WTC11 (cell line): ENCODE data around the gene ADK. TPM values are rescaled to one million over a fixed set of nuclear protein-coding genes. Genes with fewer than 3 reads are reported as not detected.

Source experiments
- ATAC-seq: fragments of 200-7000 bp; cut with Tn5 transposase; 2 replicates; pipeline ENCODE4 v1.10.0; 2021; ENCODE audit warnings: mild to moderate bottlenecking, moderate library complexity
- CTCF ChIA-PET: fragments of 300-600 bp; sonication (Branson Sonifier 250); formaldehyde crosslinking; loops from one replicate; lab custom pipeline; 2021; ENCODE audit warnings: antibody characterized with exemption; lab: Charles Lee
- POLR2A ChIA-PET: fragments of 350-600 bp; sonication (Branson Sonifier 250); formaldehyde crosslinking; loops from one replicate; lab custom pipeline; 2021; ENCODE audit warnings: antibody characterized with exemption; lab: Charles Lee
- DNase-seq: peaks from one replicate; pipeline ENCODE4 v3.0.0; 2021; ENCODE audit warnings: low spot score
- H3K27ac Mint-ChIP-seq: 2 replicates; pipeline ENCODE4 v1.8.0; 2021; ENCODE audit warnings: mixed read lengths
- H3K27me3 Mint-ChIP-seq: 2 replicates; pipeline ENCODE4 v1.8.0; 2021; ENCODE audit warnings: low read depth, mild to moderate bottlenecking, moderate library complexity, mixed read lengths
- H3K36me3 Mint-ChIP-seq: 2 replicates; pipeline ENCODE4 v1.8.0; 2021; ENCODE audit warnings: mixed read lengths
- H3K4me1 Mint-ChIP-seq: 2 replicates; pipeline ENCODE4 v1.8.0; 2022; ENCODE audit warnings: mixed read lengths
- H3K4me3 Mint-ChIP-seq: 2 replicates; pipeline ENCODE4 v1.8.0; 2021; ENCODE audit warnings: mild to moderate bottlenecking, moderate library complexity, mixed read lengths
- H3K9me3 Mint-ChIP-seq: 2 replicates; pipeline ENCODE4 v1.8.0; 2021; ENCODE audit warnings: mixed read lengths
- CREM ChIP-seq: sonication (generic); formaldehyde crosslinking; IDR thresholded peaks from 2 replicates; pipeline ENCODE4 v1.8.1; 2022; ENCODE audit warnings: mild to moderate bottlenecking, missing genetic modification reagents, moderate library complexity
- ESRRA ChIP-seq: sonication (generic); formaldehyde crosslinking; IDR thresholded peaks from 2 replicates; pipeline ENCODE4 v1.8.1; 2022; ENCODE audit warnings: mild to moderate bottlenecking, missing genetic modification reagents, borderline replicate concordance
- GABPB1 ChIP-seq: sonication (generic); formaldehyde crosslinking; IDR thresholded peaks from 2 replicates; pipeline ENCODE4 v1.8.1; 2023; ENCODE audit warnings: mild to moderate bottlenecking, missing genetic modification reagents
- GTF2I ChIP-seq: fragments of 250-450 bp; sonication (Bioruptor Pico); conservative IDR thresholded peaks from 2 replicates; pipeline ENCODE4 v1.4.0; 2021; ENCODE audit warnings: mild to moderate bottlenecking
- JAZF1 ChIP-seq: fragments of 250-450 bp; sonication (Bioruptor Pico); IDR thresholded peaks from 2 replicates; pipeline ENCODE4 v1.9.0; 2021; ENCODE audit warnings: moderate library complexity, mild to moderate bottlenecking, inconsistent platforms
- JUN ChIP-seq: sonication (generic); formaldehyde crosslinking; IDR thresholded peaks from 2 replicates; pipeline ENCODE4 v1.8.0; 2023; ENCODE audit warnings: mild to moderate bottlenecking, missing genetic modification reagents
- NFYB ChIP-seq: sonication (generic); formaldehyde crosslinking; conservative IDR thresholded peaks from 2 replicates; pipeline ENCODE4 v1.8.0; 2022; ENCODE audit warnings: low read depth, missing genetic modification reagents
- NR3C1 ChIP-seq: sonication (generic); formaldehyde crosslinking; conservative IDR thresholded peaks from 2 replicates; pipeline ENCODE4 v1.8.1; 2023; ENCODE audit warnings: low read depth, mild to moderate bottlenecking, missing genetic modification reagents
- OVOL2 ChIP-seq: fragments of 250-450 bp; sonication (Bioruptor Pico); IDR thresholded peaks from 2 replicates; pipeline ENCODE4 v1.9.0; 2021; ENCODE audit warnings: mild to moderate bottlenecking, borderline replicate concordance
- PRRX2 ChIP-seq: fragments of 250-450 bp; sonication (Bioruptor Pico); IDR thresholded peaks from 2 replicates; pipeline ENCODE4 v1.8.0; 2021; ENCODE audit warnings: mild to moderate bottlenecking
- SP1 ChIP-seq: sonication (generic); formaldehyde crosslinking; conservative IDR thresholded peaks from 2 replicates; pipeline ENCODE4 v1.8.1; 2022; ENCODE audit warnings: missing genetic modification reagents
- TP53 ChIP-seq: sonication (generic); formaldehyde crosslinking; IDR thresholded peaks from 2 replicates; pipeline ENCODE4 v1.8.1; 2023; ENCODE audit warnings: mild to moderate bottlenecking, missing genetic modification reagents
- ZNF219 ChIP-seq: sonication (generic); formaldehyde crosslinking; IDR thresholded peaks from 2 replicates; pipeline ENCODE4 v1.8.0; 2023; ENCODE audit warnings: missing genetic modification reagents, mild to moderate bottlenecking, borderline replicate concordance
- ZNF263 ChIP-seq: sonication (generic); formaldehyde crosslinking; IDR thresholded peaks from 2 replicates; pipeline ENCODE4 v1.8.1; 2022; ENCODE audit warnings: low read depth, mild to moderate bottlenecking, moderate library complexity, missing genetic modification reagents
- ZNF671 ChIP-seq: fragments of 250-450 bp; sonication (Bioruptor Pico); IDR thresholded peaks from 2 replicates; pipeline ENCODE4 v1.8.0; 2021; ENCODE audit warnings: mild to moderate bottlenecking
- total RNA-seq: library from RNA; stranded (reverse); gene quantifications from 3 replicates; pipeline ENCODE4 v1.2.3, GENCODE V29; 2021
- TF ChIP-seq, protein P1 (sequence below): sonication (generic); formaldehyde crosslinking; IDR thresholded peaks from 2 replicates; pipeline ENCODE4 v1.8.1; 2023; ENCODE audit warnings: mild to moderate bottlenecking, missing genetic modification reagents, moderate library complexity
- TF ChIP-seq, protein P2 (sequence below): sonication (generic); formaldehyde crosslinking; IDR thresholded peaks from 2 replicates; pipeline ENCODE4 v1.8.0; 2022; ENCODE audit warnings: missing genetic modification reagents
- TF ChIP-seq, protein P3 (sequence below): sonication (generic); formaldehyde crosslinking; conservative IDR thresholded peaks from 2 replicates; pipeline ENCODE4 v1.8.1; 2022; ENCODE audit warnings: mild to moderate bottlenecking, missing genetic modification reagents
- TF ChIP-seq, protein P4 (sequence below): sonication (generic); formaldehyde crosslinking; IDR thresholded peaks from 2 replicates; pipeline ENCODE4 v1.8.1; 2022; ENCODE audit warnings: low read depth, mild to moderate bottlenecking, moderate library complexity, missing genetic modification reagents, borderline replicate concordance

ADK gene
- total RNA-seq, 1 experiment from 2014 or later, result 32.7 TPM

DNA sequence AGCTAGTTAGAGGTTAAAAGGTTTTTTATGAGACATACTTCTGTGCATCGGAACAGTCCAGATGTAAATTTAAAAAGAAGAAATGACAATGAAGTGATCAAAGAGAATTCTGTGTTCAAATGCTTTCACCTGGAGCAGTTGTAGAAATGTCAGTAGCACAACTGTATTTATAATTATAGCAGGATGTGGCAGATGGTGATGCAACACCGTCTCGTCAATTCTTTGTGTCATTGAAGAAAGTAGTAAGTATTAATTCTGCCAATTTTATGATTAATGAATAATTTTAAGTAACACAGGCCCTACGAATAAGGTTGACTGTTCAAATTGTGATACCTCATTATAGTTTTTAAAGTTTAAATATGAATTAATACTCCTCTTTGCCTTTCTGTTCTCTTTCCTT, 171.1 kb downstream of the ADK start:
- H3K4me1 Mint-ChIP-seq, result peaks cover 5% of the 10 kb centered on the region; the same call in 1 of the 2 replicates
- POLR2A ChIA-PET, result no interaction called here
- H3K36me3 Mint-ChIP-seq, result peaks cover 11% of the 10 kb centered on the region; the same call in 1 of the 2 replicates
- peaks cover 18% of the 10 kb centered on the region for H3K9me3 Mint-ChIP-seq
- no peaks in the 10 kb centered on the region for H3K27me3 Mint-ChIP-seq
- H3K27ac Mint-ChIP-seq, result no peak overlapping the region
- H3K4me3 Mint-ChIP-seq, result no peak overlapping the region
- no peak for ATAC-seq
- no peak for TF ChIP-seq NR3C1
- no peak for TF ChIP-seq TP53 (CRISPR knock-in tag)
- TF ChIP-seq, all 79 proteins: peak for 0
- CTCF ChIA-PET, result no interaction called here
- no peak for DNase-seq

DNA sequence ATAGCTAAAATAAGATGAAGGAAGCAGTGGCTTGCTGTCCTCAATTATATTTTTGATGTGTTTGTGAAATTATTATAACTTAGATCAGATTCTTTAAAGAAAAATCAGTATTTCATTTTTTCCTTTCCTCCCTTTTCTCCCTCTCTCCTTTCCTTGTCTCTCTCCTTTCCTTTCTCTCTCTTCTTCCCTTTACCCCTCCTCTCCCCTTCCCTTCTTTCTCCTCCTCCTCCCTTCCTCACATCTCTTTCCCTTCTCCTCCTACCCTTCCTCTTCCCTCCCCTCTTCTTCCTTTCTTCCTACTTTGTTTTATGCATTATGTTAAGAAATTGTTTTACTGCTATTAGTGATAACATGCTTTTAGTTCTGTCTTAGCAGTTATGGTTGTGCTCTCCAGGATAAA, 171.5 kb downstream of the ADK start:
- Mint-ChIP-seq H3K27ac (no peak overlapping the region), H3K9me3 (peaks cover 18% of the 10 kb centered on the region), H3K27me3 (no peaks in the 10 kb centered on the region), H3K4me3 (no peak overlapping the region), H3K36me3 (peaks cover 11% of the 10 kb centered on the region; the same call in 1 of the 2 replicates), H3K4me1 (peaks cover 5% of the 10 kb centered on the region; the same call in 1 of the 2 replicates)
- ATAC-seq, result no peak
- ChIA-PET CTCF (no interaction called here), POLR2A (no interaction called here)
- no peak for DNase-seq
- TF ChIP-seq NFYB (CRISPR knock-in tag), result no peak
- TF ChIP-seq ZNF263 (CRISPR knock-in tag), result no peak
- TF ChIP-seq GTF2I (CRISPR knock-in tag), result no peak
- TF ChIP-seq NR3C1, result no peak
- no peak for TF ChIP-seq CREM (CRISPR knock-in tag)
- TF ChIP-seq, protein P1, sequence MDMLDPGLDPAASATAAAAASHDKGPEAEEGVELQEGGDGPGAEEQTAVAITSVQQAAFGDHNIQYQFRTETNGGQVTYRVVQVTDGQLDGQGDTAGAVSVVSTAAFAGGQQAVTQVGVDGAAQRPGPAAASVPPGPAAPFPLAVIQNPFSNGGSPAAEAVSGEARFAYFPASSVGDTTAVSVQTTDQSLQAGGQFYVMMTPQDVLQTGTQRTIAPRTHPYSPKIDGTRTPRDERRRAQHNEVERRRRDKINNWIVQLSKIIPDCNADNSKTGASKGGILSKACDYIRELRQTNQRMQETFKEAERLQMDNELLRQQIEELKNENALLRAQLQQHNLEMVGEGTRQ, result no peak
- TF ChIP-seq, protein P2, sequence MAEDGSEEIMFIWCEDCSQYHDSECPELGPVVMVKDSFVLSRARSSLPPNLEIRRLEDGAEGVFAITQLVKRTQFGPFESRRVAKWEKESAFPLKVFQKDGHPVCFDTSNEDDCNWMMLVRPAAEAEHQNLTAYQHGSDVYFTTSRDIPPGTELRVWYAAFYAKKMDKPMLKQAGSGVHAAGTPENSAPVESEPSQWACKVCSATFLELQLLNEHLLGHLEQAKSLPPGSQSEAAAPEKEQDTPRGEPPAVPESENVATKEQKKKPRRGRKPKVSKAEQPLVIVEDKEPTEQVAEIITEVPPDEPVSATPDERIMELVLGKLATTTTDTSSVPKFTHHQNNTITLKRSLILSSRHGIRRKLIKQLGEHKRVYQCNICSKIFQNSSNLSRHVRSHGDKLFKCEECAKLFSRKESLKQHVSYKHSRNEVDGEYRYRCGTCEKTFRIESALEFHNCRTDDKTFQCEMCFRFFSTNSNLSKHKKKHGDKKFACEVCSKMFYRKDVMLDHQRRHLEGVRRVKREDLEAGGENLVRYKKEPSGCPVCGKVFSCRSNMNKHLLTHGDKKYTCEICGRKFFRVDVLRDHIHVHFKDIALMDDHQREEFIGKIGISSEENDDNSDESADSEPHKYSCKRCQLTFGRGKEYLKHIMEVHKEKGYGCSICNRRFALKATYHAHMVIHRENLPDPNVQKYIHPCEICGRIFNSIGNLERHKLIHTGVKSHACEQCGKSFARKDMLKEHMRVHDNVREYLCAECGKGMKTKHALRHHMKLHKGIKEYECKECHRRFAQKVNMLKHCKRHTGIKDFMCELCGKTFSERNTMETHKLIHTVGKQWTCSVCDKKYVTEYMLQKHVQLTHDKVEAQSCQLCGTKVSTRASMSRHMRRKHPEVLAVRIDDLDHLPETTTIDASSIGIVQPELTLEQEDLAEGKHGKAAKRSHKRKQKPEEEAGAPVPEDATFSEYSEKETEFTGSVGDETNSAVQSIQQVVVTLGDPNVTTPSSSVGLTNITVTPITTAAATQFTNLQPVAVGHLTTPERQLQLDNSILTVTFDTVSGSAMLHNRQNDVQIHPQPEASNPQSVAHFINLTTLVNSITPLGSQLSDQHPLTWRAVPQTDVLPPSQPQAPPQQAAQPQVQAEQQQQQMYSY (CRISPR knock-in tag), result no peak

DNA sequence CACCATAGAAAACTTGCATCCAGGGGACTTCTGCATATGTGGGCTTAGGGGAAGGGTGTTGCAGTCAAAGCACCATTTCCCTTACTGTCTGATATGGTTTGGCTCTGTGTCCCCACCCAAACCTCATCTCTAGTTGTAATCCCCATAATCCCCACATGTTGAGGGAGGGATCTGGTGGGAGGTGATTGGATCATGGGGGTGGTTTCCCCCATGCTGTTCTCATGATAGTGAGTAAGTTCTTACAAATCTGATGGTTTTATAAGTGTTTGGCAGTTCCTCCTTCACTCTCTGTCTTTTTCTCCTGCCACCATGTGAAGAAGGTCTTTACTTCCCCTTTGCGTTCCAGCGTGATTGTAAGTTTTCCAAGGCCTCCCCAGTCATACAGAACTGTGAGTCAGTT, 177.4 kb downstream of the ADK start:
- ATAC-seq, result no peak
- no peaks in the 10 kb centered on the region for H3K27me3 Mint-ChIP-seq
- POLR2A ChIA-PET, result no interaction called here
- CTCF ChIA-PET, result no interaction called here
- peaks cover 8% of the 10 kb centered on the region for H3K36me3 Mint-ChIP-seq
- H3K4me3 Mint-ChIP-seq, result no peak overlapping the region
- no peak for DNase-seq
- peaks cover 13% of the 10 kb centered on the region for H3K9me3 Mint-ChIP-seq
- TF ChIP-seq SP1 (CRISPR knock-in tag) (no peak), GABPB1 (no peak), OVOL2 (CRISPR knock-in tag) (no peak), JUN (CRISPR knock-in tag) (no peak), ZNF671 (CRISPR knock-in tag) (no peak), PRRX2 (no peak), ZNF219 (no peak), JAZF1 (CRISPR knock-in tag) (no peak), ESRRA (no peak)
- TF ChIP-seq, protein P3, sequence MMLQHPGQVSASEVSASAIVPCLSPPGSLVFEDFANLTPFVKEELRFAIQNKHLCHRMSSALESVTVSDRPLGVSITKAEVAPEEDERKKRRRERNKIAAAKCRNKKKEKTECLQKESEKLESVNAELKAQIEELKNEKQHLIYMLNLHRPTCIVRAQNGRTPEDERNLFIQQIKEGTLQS (CRISPR knock-in tag), result no peak
- TF ChIP-seq, protein P4, sequence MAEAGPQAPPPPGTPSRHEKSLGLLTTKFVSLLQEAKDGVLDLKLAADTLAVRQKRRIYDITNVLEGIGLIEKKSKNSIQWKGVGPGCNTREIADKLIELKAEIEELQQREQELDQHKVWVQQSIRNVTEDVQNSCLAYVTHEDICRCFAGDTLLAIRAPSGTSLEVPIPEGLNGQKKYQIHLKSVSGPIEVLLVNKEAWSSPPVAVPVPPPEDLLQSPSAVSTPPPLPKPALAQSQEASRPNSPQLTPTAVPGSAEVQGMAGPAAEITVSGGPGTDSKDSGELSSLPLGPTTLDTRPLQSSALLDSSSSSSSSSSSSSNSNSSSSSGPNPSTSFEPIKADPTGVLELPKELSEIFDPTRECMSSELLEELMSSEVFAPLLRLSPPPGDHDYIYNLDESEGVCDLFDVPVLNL (CRISPR knock-in tag), result no peak
- H3K4me1 Mint-ChIP-seq, result no peaks in the 10 kb centered on the region
- H3K27ac Mint-ChIP-seq, result no peak overlapping the region
